Cardiac fibroblast (primary cell): ENCODE results near the gene MTHFD2L.

Experiments used
- DNase-seq, 2 donors: peaks; one replicate each; pipeline versions ENCODE4 v3.0.0 to v3.0.0-alpha.2; 2010; ENCODE audit warnings: low read depth in 2 of 2
- H3K4me3 ChIP-seq, 2 donors: replicated peaks in 1 of 2; 1 replicate in 1 of 2; 2 replicates in 1 of 2; pipeline ENCODE4 v1.5.1; 2011; ENCODE audit warnings: low read depth in 2 of 2, low read length in 2 of 2, mild to moderate bottlenecking in 2 of 2, moderate library complexity in 1 of 2
- CTCF ChIP-seq: IDR thresholded peaks from one replicate; pipeline ENCODE4 v1.5.1; 2011; ENCODE audit warnings: low read depth, mild to moderate bottlenecking, low read length, inconsistent platforms

The MTHFD2L gene

GRCh38 chr4:74230902-74231499 is 73.1 kb downstream of the MTHFD2L start:
- no peak overlapping the region for H3K4me3 ChIP-seq
- peak; percentile 89 to 93 for DNase-seq
- no peak for TF ChIP-seq CTCF

- no peak for DNase-seq
- no peak overlapping the region for H3K4me3 ChIP-seq
Measured at GRCh38 chr4:74235135-74235534, 77.2 kb downstream of the MTHFD2L start.

GRCh38 chr4:74237425-74237966 is 79.6 kb downstream of the MTHFD2L start:
- DNase-seq: no peak
- no peak overlapping the region for H3K4me3 ChIP-seq
- no peak for TF ChIP-seq CTCF

More at GRCh38 chr4:74235135-74235534, 77.2 kb downstream of the MTHFD2L start:
- no peak for TF ChIP-seq CTCF

- DNase-seq: no peak
- H3K4me3 ChIP-seq: no peak overlapping the region
- no peak for TF ChIP-seq CTCF
Measured at GRCh38 chr4:74244049-74244448, 86.1 kb downstream of the MTHFD2L start.

- H3K4me3 ChIP-seq: no peak overlapping the region
- TF ChIP-seq CTCF: no peak
- DNase-seq: no peak
Measured at GRCh38 chr4:74252933-74253332, 95.0 kb downstream of the MTHFD2L start.

GRCh38 chr4:74254386-74254785 is 96.5 kb downstream of the MTHFD2L start:
- TF ChIP-seq CTCF: no peak
- no peak overlapping the region for H3K4me3 ChIP-seq
- DNase-seq: no peak

- no peak for DNase-seq
- no peak for TF ChIP-seq CTCF
- no peak overlapping the region for H3K4me3 ChIP-seq
Measured at GRCh38 chr4:74255096-74255495, 97.2 kb downstream of the MTHFD2L start.
